Fibroblast of skin of abdomen (primary cell): Measurements from ENCODE around the gene RALGPS1.

ENCODE experiments used
- DNase-seq: peaks from one replicate; pipeline ENCODE4 v3.0.0-alpha.2; 2013

RALGPS1 gene

DNA sequence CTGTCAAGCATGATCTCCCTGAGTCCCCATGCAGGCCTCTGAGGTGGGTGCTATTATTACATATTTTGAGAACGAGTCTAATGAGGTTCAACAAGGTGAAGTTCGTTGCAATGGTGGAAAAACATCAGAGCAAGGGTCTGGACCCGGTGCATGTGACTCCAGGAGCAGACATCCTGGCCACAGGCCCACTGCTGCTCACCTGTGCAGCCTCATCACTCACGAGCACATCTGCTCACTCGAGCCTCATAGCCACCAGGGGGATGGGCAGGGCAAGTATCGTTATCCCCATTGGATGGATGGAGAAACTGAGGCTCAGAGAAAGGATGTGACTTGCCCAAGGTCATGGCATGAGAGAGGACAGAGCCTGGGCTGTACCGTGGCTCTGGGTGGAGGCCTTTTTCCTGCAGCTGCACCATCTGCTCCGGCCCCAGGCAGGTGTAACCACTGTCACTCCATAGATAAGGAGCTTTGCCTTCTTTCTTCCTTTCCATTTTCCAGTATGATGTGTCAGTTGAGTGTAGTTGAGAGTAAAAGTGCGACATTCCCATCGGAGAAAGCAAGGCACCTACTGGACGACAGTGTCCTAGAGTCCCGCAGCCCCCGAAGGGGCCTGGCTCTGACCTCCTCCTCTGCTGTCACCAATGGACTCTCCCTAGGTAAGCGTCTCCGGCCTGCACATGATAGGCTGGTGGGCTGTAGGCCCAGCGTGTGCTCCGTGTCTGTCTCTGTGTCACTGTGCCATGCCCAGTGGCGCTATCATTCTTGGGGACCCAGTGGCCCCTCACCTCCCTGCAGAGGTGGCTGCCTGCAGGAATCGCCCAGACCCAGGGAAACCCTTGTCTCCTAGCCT is 281.6 kb downstream of the RALGPS1 start:
- no peak for DNase-seq

DNA sequence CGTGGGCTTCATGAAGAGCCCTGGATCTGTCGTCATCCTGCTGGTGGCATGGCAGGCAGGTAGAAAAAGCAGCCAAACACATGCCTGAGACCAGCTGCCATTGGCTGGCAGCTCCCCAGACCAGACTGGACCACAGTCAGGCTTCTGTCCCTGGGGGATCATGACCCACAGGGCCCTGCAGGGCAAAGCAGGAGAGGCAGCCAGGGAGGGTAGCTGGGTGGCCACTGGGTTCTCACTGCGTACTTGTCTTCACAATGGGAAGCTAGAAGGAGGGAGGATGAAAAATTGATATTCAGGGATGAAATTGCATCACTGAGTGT is 282.2 kb downstream of the RALGPS1 start:
- no peak for DNase-seq

DNA sequence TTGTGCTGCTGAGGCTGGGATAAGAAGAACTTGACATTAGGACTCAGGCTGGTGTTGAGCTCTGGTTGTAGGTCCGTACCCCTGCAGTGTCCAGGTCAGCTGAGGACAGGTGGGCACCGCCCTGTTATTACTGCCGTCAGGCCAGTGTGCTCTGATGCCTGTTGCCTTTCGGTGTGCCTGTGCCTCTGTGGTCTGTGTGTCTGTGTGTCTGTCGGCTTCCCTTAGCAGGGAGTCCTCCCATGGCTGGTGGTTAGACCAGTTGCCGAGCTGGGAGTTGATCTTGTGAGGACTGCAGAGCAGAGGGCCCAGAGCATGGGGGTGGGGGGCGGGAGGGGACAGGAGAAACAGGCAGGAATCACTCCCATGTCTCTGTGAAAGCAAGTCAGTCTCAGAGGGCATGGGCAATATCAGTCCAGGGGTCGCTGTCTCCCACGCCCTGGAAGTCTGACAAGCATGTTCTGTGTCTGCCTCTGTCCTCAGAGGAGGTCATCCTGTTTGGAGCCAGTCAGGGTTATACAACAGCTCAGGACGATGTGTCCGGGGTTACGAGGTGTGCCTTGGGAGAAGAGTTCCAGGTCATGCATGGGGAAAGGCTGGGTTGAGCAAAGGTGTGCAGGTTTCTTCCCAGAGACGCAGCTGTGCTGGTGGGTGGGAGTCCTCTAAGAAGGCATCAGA is 282.7 kb downstream of the RALGPS1 start:
- no peak for DNase-seq

DNA sequence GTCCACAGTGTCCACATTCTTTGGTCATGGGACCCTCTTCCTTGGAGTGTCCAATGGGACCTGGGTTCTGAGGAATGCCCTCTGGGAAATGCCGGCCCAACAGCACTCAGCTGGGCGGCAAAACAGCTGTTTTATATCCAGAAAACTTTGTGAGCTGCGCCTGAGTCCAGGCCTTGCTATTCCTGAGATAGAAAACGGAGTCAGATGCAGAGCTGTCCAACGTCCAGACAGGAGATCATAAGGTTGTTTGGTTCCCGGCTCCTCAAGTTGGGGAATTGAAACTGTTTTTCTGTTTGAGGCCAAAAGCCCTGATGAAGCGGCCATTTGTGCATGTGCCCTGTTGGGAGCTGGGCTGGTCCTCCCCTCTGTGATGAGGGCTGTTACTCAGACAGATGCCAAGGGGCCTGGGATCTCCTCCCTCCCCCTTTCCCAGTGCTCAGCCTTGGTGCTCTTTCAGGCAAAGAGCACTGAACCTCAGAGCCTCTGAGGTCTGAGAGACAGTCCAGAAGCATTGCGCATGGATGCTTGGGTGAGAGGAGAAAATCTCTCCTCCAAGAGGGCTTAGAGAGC is 283.4 kb downstream of the RALGPS1 start:
- no peak for DNase-seq

DNA sequence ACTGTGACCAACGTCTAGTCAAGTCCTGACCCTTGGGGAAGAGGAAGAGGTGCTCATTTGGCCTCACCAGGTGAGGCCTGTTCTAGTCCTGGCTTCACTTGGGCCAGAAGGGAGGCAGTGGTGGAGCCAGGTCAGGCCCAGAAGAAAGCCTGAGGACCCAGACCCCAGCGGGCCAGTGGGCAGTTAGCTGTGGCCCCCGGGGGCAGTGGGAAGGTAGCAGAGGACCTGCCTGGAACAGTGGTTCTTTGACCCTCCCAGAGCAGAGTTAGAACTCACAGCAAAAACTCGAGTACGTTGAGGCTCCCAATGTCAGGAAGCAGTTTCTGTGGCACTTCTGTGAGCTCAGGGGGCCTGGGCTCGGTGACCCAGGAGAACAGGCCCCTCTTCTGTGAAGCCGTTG is 284.0 kb downstream of the RALGPS1 start:
- no peak for DNase-seq

DNA sequence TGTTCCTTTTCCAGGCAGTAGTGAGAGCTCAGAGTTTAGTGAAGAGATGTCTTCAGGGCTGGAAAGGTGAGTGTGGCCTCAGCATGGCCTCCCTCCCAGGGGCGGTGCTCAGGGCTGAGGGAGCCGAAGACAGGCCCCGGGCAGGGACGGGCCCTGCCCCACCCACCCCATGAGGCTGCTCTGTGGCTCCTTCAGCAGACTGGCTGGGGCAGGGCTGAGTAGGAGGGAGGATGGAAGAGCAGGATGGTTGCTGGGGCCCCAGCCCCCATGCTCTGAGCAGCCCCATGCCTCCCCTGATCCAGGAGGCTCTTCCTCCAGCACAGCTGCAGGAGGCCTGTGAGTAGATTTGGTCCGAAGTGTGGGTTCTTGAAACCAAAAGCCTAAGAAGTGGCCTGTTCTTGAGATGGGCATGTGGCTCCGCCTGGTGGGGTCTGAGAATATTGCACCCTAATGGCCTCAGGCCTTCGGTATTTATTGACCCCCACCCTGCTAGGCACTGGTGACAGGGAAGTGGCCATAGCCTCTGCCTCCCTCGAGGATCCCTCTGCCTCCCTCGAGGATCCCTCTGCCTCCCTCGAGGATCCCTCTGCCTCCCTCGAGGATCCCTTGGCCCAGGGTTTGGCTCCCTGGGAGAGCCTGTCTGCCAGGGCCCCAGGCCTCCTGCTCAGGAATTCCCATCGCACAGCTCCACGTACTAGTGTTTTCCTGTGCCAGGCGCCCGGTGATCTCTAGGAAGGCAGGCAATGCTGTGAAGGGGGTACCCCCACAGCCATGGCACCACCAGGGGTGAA is 284.6 kb downstream of the RALGPS1 start:
- DNase-seq: peak; percentile 82

DNA sequence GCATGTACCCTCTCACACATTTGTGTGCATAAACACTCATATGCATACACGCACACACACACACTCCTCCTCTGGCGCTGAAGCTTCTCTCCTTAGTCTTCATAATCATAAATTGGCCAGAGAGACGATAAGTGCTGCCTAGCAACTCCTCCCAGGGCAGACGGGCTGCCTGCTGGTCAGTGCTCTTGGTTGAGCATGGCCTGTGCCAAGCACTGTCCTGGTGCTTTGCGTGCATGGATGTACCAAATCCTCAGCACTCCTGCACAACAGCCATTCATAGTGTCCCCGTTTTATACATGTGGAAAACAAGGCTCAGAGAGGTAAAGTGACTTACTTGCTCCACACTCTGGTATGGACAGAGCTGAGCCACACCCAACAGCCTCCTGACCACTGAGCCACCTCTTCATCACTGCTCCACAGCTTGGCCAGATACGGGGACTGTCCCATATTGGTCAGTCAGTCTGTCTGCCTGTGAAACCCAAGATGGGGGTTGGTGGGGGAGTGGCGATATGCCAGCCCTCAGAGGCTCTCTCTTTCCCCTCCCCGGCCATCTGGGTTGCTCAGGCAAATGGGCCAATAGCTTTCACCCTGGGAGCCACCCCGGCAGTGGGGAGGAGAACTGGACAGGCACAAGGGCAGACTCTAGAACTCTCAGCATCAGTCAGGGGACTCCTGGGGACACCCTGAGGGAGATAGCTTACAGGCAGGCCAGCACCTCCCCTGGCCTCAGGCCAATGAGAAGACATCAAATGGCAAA is 285.7 kb downstream of the RALGPS1 start:
- no peak for DNase-seq

DNA sequence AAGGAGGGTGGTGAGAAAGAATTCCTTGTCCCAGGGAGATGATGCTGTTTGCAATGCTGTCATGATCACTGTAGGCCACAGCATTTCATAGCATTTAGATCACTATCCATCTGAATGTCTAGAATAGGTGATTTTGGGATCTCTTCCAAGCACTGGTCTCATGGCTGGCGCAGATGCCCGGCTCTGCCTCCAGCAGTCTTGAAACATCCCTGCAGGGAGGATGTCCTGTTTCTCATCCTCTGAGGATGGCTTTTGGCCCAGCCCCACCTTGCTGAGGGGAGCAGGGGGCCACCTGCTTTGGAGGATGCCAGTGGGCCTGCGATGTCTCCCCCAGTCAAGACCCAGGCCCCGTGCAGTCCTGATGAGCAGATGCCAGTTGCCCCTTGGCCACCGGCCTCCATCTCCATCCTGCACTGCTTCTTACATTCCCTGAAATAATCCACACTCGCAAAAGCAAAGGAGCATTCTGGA is 286.5 kb downstream of the RALGPS1 start:
- no peak for DNase-seq

DNA sequence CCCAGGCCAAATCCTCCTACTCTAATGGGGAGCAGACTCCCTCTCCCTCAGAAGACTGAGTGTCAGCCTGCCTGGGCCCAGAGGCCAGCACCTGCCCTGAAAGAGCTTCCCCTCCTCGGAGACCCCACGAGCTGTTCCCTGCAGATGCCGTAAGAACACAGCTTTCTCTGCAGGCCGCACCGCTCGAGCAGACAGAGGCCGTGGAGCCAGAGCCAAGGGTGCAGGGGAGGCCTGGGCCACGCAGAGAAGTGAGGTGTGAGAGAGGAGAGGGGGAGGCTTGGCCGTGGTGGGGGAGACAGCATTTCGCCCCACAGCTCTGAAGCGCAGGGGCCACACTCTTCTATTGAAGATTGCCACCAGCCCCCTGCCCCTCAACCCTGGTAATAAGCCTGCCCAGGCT is 287.1 kb downstream of the RALGPS1 start:
- no peak for DNase-seq

DNA sequence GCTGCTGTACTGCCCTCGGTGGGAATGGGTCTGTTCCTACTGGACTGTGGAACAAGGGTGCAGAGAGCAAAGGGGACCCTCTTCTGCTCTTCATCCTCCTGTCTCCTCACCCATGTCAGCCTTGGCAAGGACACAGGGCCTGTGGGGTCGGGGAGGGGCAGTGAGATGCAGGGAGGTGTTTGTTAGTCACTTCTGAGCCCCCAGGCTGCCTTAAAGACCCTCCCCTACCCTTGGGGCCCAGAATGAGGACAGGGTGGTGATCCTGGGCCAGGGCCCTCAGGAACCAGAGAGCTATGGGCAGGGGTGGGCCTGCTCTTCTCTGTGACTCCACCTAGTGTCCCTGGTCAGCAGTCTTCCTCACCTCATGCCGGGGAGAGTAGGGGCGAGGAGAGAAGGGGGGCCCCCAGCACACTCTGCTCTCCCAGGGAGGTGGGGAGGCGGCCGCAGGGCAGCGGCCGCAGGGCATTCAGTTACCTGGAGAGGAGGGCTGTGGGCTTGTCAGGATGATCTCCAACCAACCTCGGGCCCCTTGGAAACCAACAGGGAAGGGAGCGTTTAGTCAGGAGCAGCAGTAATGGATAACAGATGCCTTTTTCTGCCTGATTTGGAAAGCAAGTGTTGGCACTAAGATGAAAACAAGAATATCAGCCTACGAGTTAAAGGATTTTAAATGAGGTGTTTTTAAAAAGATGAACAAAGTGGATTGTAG is 288.0 kb downstream of the RALGPS1 start:
- DNase-seq: no peak

DNA sequence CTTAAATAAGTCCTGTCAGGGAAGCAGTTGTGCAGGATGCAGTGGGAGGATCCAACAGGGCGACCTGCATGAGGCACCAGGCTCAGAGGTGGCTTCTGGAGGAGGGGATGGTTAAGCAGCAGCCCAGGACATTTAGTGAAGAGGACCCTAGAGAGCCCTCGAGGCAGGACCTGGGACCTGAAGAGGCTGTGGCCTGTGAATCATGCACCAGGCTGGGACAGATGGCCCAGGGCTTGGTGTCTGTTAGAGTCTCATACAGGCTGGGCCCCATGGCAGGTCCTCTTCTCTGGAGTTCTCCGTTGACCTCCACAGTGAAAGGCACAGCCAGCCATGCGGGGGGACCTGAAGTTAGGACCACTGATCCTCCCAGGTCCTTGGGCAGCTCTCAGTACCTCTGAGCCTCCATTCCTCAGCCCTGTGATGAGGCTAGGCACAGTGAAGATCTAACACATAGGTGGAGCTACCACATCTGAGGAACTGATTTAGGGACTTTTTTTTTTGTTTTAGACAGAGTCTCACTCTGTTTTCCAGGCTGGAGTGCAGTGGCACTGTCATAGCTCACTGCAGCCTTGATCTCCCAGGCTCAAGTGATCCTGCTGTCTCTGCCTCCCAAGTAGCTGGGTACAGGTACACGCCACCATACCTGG is 289.2 kb downstream of the RALGPS1 start:
- DNase-seq: no peak

DNA sequence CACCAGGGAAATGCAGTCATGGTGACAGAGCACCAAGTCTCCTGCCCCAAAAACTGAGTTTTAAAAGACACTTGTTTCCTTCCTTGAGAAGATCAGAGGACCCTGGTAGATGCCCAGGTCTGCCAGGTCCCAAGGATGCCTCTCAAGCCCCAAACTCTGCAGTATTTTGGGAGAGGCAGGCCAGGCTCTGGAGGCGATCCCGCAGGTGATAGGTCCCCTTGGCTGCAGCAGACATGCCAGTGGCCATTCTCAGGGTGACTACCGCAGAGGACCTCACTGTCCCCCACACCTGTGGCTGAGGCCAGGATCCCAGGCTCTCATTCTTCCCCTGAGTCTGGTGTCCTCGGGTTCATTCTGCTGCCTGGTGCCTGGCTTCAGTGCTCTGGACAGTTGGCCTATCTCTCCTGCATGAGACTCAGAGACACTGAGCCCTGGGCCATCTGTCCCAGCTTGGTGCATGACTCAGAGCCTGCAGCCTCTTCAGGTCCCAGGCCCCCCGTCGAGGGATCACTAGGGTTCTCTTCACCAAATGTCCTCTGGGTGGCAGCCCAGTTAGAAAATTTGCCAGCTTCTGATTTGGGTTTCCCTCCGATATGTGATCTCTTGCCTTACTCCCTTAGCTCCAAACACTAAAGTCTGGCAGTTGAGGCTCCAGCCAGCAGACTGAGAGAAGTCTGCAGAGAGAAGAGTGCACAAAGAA is 290.3 kb downstream of the RALGPS1 start:
- peak; percentile 44 for DNase-seq

DNA sequence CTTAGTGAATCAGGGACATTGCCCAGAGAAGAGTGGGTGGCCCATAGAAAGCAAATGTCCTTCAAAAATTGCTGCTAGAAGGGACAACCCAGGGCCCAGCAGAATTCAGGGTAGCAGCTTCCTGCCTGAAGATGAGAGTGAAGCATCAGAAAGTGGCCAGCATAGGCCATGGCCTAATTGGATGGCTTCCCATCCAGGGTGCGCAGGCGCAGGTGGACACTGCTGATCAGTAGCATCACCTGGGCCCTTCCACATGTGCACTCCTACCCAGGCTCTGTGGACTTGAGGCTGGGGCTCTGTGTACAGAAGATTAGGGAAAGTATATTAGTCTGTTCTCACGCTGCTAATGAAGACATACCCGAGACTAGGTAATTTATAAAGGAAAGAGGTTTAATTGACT is 291.4 kb downstream of the RALGPS1 start:
- DNase-seq: no peak

DNA sequence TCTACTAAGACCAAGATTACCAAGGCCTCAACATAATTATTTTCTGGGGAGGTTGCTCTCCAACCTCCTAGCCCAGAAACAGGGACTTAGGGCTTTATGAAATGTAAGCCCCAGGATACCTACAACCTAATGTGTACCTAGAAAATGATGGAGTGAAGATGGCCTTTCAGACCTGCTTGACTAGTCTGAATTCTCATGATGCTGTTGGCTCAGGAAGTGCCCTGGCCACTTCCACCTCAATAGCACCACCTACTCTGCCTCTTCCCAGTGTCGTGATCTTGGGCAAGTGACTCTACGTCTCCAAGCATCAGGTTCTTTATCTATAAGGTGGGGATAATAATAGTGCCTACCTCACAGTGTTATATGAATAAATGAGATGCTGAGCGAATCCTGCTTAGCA is 292.1 kb downstream of the RALGPS1 start:
- no peak for DNase-seq

DNA sequence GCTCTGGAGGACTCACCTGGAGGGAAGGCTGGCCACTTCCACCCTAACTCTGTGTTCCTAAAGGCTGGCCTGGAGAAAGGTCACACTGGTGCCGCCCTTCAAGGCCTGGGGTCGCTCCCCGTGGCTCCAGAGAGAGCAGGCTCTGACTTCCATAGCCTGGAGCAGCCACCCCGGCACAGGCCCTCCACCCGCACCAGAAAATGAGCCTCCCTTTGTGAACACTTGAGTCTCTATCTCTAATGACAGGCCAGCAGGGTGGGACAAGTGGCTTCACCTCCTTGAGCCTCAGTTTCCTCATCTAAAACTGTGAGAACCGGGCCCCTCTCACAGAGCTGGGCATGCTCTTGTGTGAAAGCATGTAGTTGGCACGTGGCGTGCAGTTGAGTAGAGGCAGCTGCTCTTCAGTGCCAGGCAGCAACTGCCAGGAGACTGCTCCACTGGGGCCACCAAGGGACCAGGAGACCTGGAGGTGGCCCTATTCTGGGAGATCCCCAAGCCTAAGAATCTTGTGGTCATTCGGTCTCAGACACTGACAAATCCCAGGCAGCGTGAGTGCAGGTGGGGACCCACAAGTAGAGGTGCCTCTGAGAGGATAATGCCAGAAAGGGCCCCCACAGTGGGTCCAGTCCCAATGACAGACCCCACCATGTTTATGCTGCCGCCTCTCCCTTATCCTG is 293.3 kb downstream of the RALGPS1 start:
- no peak for DNase-seq

DNA sequence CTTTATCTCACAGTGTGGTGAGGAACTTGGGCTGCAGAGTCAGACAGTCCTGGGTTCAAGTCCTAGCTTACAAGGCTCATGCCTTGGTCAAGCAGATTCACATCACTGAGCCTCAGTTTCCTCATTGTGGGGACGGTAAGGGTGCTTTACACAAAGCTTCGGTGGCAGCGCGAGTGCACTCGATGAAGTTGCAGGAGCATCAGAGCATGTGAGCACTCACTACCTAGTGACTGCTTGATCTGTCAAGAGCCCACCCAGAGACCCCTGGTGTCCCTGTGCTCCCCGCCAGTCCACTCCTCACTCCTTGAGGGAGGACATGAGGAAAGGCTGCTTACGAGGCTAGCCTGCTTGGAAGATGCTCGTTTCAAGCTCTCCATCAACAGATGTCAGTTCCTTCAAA is 293.8 kb downstream of the RALGPS1 start:
- DNase-seq: no peak

DNA sequence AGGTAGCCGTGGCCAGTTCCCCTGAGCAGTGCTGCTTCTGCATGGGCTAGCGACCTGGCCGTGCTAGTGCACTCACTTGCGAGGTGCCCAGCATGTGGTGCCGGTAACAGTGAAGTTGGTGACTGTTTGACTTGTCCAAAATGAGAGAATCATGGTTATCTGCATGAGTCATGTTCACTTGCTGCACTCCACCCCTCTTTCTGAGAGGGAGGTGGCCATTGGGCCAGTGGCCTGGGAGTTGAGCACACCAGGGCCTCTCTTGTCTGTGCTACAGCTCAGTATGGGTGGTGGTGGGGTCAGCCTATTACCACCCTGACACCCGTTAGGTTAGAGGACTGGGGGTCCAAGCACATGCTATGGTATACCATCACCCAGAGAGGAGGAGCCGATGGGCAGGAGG is 294.6 kb downstream of the RALGPS1 start:
- no peak for DNase-seq

DNA sequence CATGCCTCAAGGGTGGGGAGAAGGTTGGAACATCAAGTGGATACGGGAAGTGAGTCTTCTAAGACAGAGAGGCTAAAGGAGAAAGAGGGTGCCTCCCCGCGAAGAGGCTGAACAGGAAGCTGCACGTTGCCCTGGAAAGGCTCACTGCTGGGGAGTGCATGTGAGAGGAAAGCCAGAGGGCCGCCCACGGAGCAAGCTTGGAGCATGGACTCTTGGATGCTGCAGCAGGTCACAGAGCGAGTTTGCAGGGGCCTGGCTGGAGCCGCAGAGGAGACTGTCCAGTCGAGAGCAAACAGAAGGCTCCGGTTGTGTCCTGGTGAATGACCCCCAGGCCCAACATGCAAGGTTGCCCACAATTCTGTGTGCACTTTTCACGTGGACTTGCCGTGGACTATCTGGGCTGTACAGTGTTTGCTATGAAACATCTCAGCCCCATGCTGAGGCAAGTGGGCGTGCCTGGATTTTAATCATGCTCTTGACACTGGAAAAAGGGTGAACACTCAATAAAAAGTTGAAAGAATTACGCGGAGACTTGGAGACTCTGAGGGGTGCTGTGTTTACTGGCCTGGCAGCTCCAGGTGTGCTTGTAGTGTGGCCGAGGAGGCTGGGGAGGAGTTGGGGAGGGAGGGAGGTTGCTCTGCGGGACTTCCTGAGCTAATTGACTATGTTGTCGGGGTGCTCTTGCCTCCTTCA is 295.5 kb downstream of the RALGPS1 start:
- no peak for DNase-seq
